GM20431 (cell line): Measurements from ENCODE around the gene ARHGAP15.

Source experiments
- in situ Hi-C: fragments of 300-500 bp; cut with MseI, MboI; formaldehyde crosslinking; loops from one replicate; pipeline ENCODE4 v1.15.0; 2020; ENCODE audit warnings: low sequenced_read_pairs; ENCODE audit not compliant: unreplicated experiment

The ARHGAP15 gene

DNA sequence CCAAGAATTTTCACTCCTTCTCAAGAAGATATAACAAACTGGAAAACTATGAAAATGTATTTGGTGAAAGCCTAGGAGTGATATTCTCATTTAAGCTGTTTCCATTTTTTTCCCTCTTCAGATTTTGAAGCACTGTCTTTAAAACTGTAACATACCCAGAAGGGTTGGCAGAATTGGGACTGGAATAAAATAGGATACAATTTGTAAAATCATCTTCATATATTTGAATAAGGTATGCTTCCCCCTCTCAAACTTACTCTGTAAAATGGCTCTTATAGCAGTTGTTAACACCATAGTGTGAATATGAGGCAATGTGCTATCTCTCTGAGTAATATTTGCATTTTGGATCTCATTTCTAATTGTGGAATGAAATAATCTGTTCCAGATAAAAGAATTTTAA, 676.4 kb downstream of the ARHGAP15 start:
- in situ Hi-C loops = no loop called here

DNA sequence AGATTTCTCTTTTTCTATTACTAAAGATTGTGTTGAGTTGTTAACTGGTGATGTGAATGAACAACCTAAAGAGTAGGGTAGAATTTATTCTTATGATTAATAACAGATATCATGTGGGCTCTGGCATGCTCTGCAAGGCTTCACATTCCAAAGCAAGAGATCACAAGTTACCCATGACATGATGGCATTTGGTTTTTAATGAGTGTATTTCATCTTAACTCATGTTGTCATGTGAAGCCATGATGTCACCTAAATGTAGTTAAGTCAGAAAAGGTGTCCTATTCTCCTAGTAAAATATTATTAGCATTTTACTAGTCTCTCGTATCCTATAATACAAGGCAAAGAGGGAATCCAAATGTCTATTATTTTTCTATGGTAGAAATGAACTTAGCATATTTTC, 678.0 kb downstream of the ARHGAP15 start:
- in situ Hi-C loops = no loop called here

DNA sequence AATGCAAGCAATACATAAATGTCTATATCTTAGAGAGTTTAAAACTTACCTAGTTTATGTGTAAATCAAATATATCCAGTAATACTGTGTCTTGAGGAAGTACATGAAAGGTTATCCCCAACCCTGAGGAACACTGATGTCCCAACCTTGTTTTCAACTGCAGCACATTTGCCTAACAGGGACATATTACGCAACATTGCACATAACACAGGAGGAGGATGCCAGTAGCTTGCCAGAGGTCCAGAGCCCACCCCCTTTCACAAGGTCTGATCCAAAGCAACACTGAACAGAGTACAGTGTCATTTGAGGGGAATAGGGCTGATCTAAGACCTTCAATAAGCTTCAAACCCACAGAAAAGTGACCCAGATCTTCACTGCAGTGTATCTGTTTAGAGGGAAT, 678.5 kb downstream of the ARHGAP15 start:
- in situ Hi-C loops = no loop called here

DNA sequence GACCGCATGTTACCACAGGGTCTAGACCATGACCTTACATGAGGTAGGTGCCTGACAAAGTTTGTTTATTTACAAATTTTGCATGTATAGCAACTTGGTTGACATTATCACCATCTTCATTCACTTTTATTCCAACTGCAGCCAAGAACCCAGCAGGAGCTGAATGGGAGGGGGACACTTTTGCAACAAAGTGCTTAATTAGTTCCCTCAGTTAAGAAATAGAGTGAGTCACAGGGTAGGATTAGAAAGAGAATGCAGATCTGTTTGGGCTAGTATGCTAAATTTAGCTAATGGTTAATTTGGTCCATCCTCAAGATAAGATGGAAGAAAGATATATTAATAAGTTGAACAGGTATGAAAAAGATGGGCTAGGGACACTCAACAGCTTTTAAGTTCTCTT, 678.9 kb downstream of the ARHGAP15 start:
- in situ Hi-C loops = no loop called here

DNA sequence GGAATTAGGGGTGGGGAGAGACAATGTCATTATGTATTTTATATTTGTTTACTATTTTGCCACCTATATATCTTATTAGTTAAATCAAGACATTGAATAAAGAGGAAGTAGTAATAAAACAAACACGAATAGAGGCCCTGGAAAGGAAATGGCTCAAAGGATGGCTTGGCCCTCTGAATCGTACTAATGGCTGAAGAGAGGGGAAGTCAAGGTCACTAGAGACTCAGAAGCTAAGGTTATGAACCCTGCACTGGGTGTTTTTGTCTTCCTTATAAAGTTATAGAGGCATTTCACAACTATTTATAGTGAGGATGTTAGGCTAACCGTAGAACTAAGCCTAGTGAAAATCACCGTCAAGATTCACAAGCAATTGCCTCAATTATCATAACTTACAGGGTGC, 685.9 kb downstream of the ARHGAP15 start:
- in situ Hi-C loops = no loop called here

DNA sequence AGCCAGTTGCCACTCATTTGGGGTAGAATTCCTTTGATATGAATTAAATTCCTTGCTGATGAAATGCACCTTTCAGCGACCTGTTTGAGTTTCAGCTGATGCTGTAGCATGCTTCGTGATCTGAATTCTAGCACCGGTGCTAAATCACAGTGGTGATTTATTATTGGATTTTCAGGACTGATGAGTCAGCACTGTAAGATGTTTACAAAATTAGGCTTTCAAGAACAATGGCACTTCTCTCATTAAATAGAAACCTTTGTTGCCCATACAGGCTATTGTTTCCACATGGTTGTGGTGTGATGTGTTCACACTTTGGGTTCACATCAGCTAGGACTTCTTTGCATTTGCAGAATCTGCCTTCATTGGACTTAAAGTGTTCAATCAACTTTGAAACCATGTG, 687.7 kb downstream of the ARHGAP15 start:
- in situ Hi-C loops = no loop called here
